Endodermal cell (in vitro differentiated cells): ENCODE measurements around the gene KCNA2. TPM values are rescaled to one million over a fixed set of nuclear protein-coding genes. Genes with fewer than 3 reads are reported as not detected.

ENCODE experiments used
- DNase-seq: peaks from one replicate; pipeline ENCODE4 v3.0.0-alpha.2; 2017
- H3K27ac ChIP-seq: 2 replicates; pipeline ENCODE4 v1.5.1; 2013; ENCODE audit warnings: mild to moderate bottlenecking, low read depth, low read length, moderate library complexity
- H3K27me3 ChIP-seq: 2 replicates; pipeline ENCODE4 v1.6.1; 2013; ENCODE audit warnings: mild to moderate bottlenecking, low read length, moderate library complexity; ENCODE audit not compliant: insufficient read depth, control insufficient read depth, poor library complexity, severe bottlenecking
- H3K36me3 ChIP-seq: 2 replicates; pipeline ENCODE4 v1.7.0; 2013; ENCODE audit warnings: mild to moderate bottlenecking, low read length, moderate library complexity; ENCODE audit not compliant: control insufficient read depth, insufficient read depth
- H3K4me1 ChIP-seq: one replicate; pipeline ENCODE4 v1.7.0; 2013; ENCODE audit warnings: low read length; ENCODE audit not compliant: control insufficient read depth, insufficient read depth
- H3K4me3 ChIP-seq: 2 replicates; pipeline ENCODE4 v1.5.1; 2013; ENCODE audit warnings: mild to moderate bottlenecking, low read length, moderate library complexity
- H3K9ac ChIP-seq: 2 replicates; pipeline ENCODE4 v1.6.1; 2013; ENCODE audit warnings: mild to moderate bottlenecking, low read length, moderate library complexity; ENCODE audit not compliant: poor library complexity, severe bottlenecking; ENCODE audit errors: extremely low read depth
- H3K9me3 ChIP-seq: 2 replicates; pipeline ENCODE4 v1.6.1; 2013; ENCODE audit warnings: mild to moderate bottlenecking, low read length, moderate library complexity; ENCODE audit not compliant: control insufficient read depth
- H3K27ac Mint-ChIP-seq: 2 replicates; pipeline ENCODE4 v1.8.0; 2020; ENCODE audit warnings: mixed read lengths
- H3K27me3 Mint-ChIP-seq: 2 replicates; pipeline ENCODE4 v1.8.0; 2021; ENCODE audit warnings: mild to moderate bottlenecking, mixed read lengths; ENCODE audit not compliant: insufficient read depth
- H3K36me3 Mint-ChIP-seq: 2 replicates; pipeline ENCODE4 v1.8.0; 2020; ENCODE audit warnings: low read depth, mixed read lengths
- H3K4me1 Mint-ChIP-seq: 2 replicates; pipeline ENCODE4 v1.8.0; 2020; ENCODE audit warnings: mixed read lengths
- H3K4me3 Mint-ChIP-seq: 2 replicates; pipeline ENCODE4 v1.8.0; 2020; ENCODE audit warnings: mild to moderate bottlenecking, moderate library complexity, mixed read lengths
- H3K9me3 Mint-ChIP-seq: 2 replicates; pipeline ENCODE4 v1.8.0; 2020; ENCODE audit warnings: mild to moderate bottlenecking, mixed read lengths
- WGBS, 2 experiments: methylation state at CpG; one replicate each; pipeline versions ENCODE4 v1.1.5 to v1.1.7; 2013; ENCODE audit warnings: missing lambda C conversion rate in 2 of 2, mixed read lengths in 1 of 2; ENCODE audit not compliant: insufficient coverage in 1 of 2, insufficient read length in 1 of 2; 5-methylcytosine and 5-hydroxymethylcytosine counted together
- total RNA-seq, 2 donors: library from RNA; stranded (reverse); fragmentation: NEBNext Ultra II Directional in 1 of 2; extraction: Animal tissue kit (Norgen Biotek cat#: 25700) in 1 of 2; gene quantifications; 2 replicates in 1 of 2; 3 replicates in 1 of 2; pipeline ENCODE4 v1.2.1, GENCODE V29; 2021
- TF ChIP-seq, protein P1 (sequence below): fragments of 200-600 bp; sonication (generic); conservative IDR thresholded peaks from 2 replicates; pipeline ENCODE4 v1.5.0; 2021; ENCODE audit warnings: antibody characterized with exemption, mild to moderate bottlenecking

KCNA2 gene
- total RNA-seq, 2 donors from 2014 or later, result 0.11 to 0.57 TPM

DNA sequence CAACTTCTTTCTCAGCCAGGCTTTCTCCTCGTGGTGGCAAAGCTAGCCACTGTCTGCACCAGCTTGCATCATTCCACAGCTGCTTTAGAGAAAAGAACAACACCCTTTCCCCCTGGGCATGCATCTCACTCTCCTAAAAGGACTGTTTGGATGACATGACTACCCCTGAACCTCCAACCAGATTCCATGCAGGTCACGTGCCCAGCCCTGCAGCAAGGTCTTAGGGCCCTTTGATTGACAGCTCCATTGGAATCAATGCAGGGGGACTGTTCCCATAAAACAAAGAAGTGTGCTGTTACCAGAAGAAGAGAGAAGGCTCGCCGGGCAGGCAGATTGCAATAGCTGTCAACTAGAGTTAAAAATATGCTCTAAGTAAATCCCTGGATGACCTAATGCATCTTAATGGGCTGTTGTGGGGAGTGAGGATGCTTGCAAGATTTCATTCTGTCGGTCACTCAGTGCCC, 24.4 kb downstream of the KCNA2 start:
- Histone ChIP-seq H3K27me3 (peaks cover 4% of the 10 kb centered on the region), H3K36me3 (no peaks in the 10 kb centered on the region), H3K4me3 (no peak overlapping the region), H3K9ac (no peak overlapping the region), H3K9me3 (no peaks in the 10 kb centered on the region), H3K27ac (peak overlapping the region; percentile 76), H3K4me1 (no peaks in the 10 kb centered on the region)
- Mint-ChIP-seq H3K9me3 (no peaks in the 10 kb centered on the region), H3K27ac (no peak overlapping the region), H3K4me3 (no peak overlapping the region), H3K4me1 (no peaks in the 10 kb centered on the region), H3K36me3 (no peaks in the 10 kb centered on the region), H3K27me3 (peaks cover 28% of the 10 kb centered on the region)
- WGBS, 2 experiments, result 72 to 76% methylated on average over 4 to 5 of the region's 5 CpGs
- TF ChIP-seq, protein P1, sequence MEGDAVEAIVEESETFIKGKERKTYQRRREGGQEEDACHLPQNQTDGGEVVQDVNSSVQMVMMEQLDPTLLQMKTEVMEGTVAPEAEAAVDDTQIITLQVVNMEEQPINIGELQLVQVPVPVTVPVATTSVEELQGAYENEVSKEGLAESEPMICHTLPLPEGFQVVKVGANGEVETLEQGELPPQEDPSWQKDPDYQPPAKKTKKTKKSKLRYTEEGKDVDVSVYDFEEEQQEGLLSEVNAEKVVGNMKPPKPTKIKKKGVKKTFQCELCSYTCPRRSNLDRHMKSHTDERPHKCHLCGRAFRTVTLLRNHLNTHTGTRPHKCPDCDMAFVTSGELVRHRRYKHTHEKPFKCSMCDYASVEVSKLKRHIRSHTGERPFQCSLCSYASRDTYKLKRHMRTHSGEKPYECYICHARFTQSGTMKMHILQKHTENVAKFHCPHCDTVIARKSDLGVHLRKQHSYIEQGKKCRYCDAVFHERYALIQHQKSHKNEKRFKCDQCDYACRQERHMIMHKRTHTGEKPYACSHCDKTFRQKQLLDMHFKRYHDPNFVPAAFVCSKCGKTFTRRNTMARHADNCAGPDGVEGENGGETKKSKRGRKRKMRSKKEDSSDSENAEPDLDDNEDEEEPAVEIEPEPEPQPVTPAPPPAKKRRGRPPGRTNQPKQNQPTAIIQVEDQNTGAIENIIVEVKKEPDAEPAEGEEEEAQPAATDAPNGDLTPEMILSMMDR, result no peak
- DNase-seq, result no peak

DNA sequence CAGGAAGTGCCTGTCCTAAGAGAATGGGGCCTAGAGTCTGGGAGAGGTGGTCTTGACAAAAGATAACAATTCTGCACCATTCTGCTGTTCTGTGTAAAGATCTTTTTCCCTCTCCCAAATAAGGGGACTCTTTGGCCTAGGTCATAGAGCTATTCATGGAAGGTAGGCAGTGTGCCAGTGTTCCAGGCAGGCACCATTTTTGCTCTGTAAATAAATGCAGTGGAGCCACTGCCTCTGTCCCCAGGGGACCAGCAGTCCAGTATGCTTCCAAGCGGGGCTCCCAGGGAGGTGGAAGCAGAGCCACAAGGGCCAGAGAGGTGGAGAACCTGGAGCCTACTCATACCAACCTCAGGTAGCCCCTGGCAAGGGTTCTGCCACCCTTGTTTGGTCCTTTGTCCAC, 25.9 kb downstream of the KCNA2 start:
- no peak for DNase-seq
- no peak overlapping the region for H3K4me3 ChIP-seq
- Mint-ChIP-seq H3K36me3 (no peaks in the 10 kb centered on the region), H3K9me3 (no peaks in the 10 kb centered on the region), H3K27ac (no peak overlapping the region), H3K4me3 (no peak overlapping the region), H3K4me1 (no peaks in the 10 kb centered on the region), H3K27me3 (peaks cover 31% of the 10 kb centered on the region)
- H3K27ac ChIP-seq, result no peak overlapping the region
- no peaks in the 10 kb centered on the region for H3K36me3 ChIP-seq
- no peak overlapping the region for H3K9ac ChIP-seq
- no peaks in the 10 kb centered on the region for H3K4me1 ChIP-seq
- 91% methylated on average over 1 of the region's 1 CpG; no CpG with 5 or more reads in 1 of the 2 experiments for WGBS, 2 experiments
- H3K27me3 ChIP-seq, result peaks cover 4% of the 10 kb centered on the region
- TF ChIP-seq, protein P1, result no peak
- no peaks in the 10 kb centered on the region for H3K9me3 ChIP-seq

DNA sequence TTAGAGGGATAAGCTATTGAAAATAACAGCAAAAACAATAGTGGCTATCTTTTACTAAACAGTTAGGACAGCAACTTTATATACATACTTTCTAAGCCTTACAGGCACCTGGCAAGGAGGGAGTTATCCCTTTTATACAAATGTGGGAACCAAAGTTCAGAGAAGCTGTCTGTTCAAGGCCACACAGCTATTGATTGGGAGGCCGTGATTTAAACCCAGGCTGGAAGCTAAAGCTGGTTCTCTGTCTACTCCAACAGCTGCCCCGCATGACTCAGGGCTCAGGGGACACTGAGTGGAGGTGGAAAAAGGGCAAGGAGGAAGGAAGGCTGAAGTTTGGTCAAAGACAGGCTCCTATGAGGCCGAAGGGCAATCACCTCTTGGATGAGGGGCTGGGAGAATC, 26.7 kb downstream of the KCNA2 start:
- WGBS, 2 experiments, result 85 to 87% methylated on average over 3 of the region's 3 CpGs
- Histone ChIP-seq H3K27me3 (peaks cover 4% of the 10 kb centered on the region), H3K9me3 (no peaks in the 10 kb centered on the region), H3K4me3 (no peak overlapping the region), H3K9ac (no peak overlapping the region), H3K36me3 (no peaks in the 10 kb centered on the region), H3K4me1 (no peaks in the 10 kb centered on the region), H3K27ac (no peak overlapping the region)
- H3K27ac Mint-ChIP-seq, result no peak overlapping the region
- no peak overlapping the region for H3K4me3 Mint-ChIP-seq
- DNase-seq, result no peak
- TF ChIP-seq, protein P1, result no peak
- H3K27me3 Mint-ChIP-seq, result peaks cover 37% of the 10 kb centered on the region
- no peaks in the 10 kb centered on the region for H3K9me3 Mint-ChIP-seq
- no peaks in the 10 kb centered on the region for H3K36me3 Mint-ChIP-seq
- no peaks in the 10 kb centered on the region for H3K4me1 Mint-ChIP-seq
